Activated T-cell treated with anti-CD3 and anti-CD28 coated beads for 24 hours (primary cell): ENCODE measurements around the gene ENTPD5.
A peak's percentile ranks its signal among the peaks of the same experiment; 100 is the strongest.
"Not testable (repeated sequence)": the region's sequence is repeated elsewhere in the genome, so short reads cannot be mapped to it uniquely, and the experiment has no call there.

Source experiments
- DNase-seq: peaks from one replicate; pipeline ENCODE4 v3.0.0-alpha.2; 2020; ENCODE audit warnings: low read depth

ENTPD5 gene

GRCh38 chr14:74005664-74006063, 13.4 kb downstream of the ENTPD5 start:
- not testable (repeated sequence) for DNase-seq

- no peak for DNase-seq
These were observed 20.4 kb downstream of the ENTPD5 start for GRCh38 chr14:73998726-73999125.

GRCh38 chr14:73997944-73998447, 21.1 kb downstream of the ENTPD5 start:
- DNase-seq, result no peak

GRCh38 chr14:73997108-73997943, 21.8 kb downstream of the ENTPD5 start:
- no peak for DNase-seq

- DNase-seq, result no peak
These were observed 22.4 kb downstream of the ENTPD5 start for GRCh38 chr14:73996731-73997107.

GRCh38 chr14:73995977-73996378, 23.1 kb downstream of the ENTPD5 start:
- no peak for DNase-seq

- not testable (repeated sequence) for DNase-seq
These were observed 24.2 kb downstream of the ENTPD5 start for GRCh38 chr14:73994926-73995325.

- DNase-seq, result no peak
These were observed 28.0 kb downstream of the ENTPD5 start for GRCh38 chr14:73991092-73991491.

GRCh38 chr14:73988656-73989055, 30.4 kb downstream of the ENTPD5 start:
- DNase-seq, result not testable (repeated sequence)

- no peak for DNase-seq
These were observed 31.0 kb downstream of the ENTPD5 start for GRCh38 chr14:73988065-73988464.

GRCh38 chr14:73977896-73978295, 41.2 kb downstream of the ENTPD5 start:
- DNase-seq, result no peak

GRCh38 chr14:73976125-73976524, 43.0 kb downstream of the ENTPD5 start:
- DNase-seq, result no peak

- DNase-seq, result no peak
These were observed 45.6 kb downstream of the ENTPD5 start for GRCh38 chr14:73973497-73973896.

GRCh38 chr14:73968885-73969284, 50.2 kb downstream of the ENTPD5 start:
- no peak for DNase-seq

- no peak for DNase-seq
These were observed 53.9 kb downstream of the ENTPD5 start for GRCh38 chr14:73965216-73965615.

GRCh38 chr14:73961192-73961591, 57.9 kb downstream of the ENTPD5 start:
- DNase-seq, result no peak

GRCh38 chr14:73958591-73958990, 60.5 kb downstream of the ENTPD5 start:
- DNase-seq, result no peak

GRCh38 chr14:73955674-73956073, 63.4 kb downstream of the ENTPD5 start:
- DNase-seq, result no peak

- DNase-seq, result no peak
These were observed 65.4 kb downstream of the ENTPD5 start for GRCh38 chr14:73953731-73954130.

GRCh38 chr14:73949752-73950734, 69.0 kb downstream of the ENTPD5 start, which contains the start of the genes COQ6 and FAM161B:
TSS of gene COQ6 (plus strand) at chr14:73950302. CDS start at chr14:73950333, 31 bp downstream.
TSS of gene FAM161B (minus strand) at chr14:73950094. CDS start at chr14:73950026, 68 bp downstream.
- peak; percentile 92 for DNase-seq

- no peak for DNase-seq
These were observed 73.9 kb downstream of the ENTPD5 start for GRCh38 chr14:73945159-73945670.
